GM12878 (cell line): ENCODE measurements around the gene NOS2. TPM values are rescaled to one million over a fixed set of nuclear protein-coding genes. Genes with fewer than 3 reads are reported as not detected.

Source experiments
- ATAC-seq: fragments of 200-7000 bp; cut with Tn5 transposase; 3 replicates; pipeline ENCODE4 v1.9.1; 2020; ENCODE audit warnings: mild to moderate bottlenecking, moderate library complexity
- BruUV-seq: library from RNA; stranded (reverse); fragments of 400-500 nt; replicated peaks from 2 replicates; lab custom pipeline; 2021; lab: Mats Ljungman, UMichigan
- CTCF ChIA-PET: fragments of 300-600 bp; sonication (Branson Sonifier 250); formaldehyde crosslinking; extraction: SDS; loops from one replicate; lab custom pipeline; 2021; ENCODE audit warnings: inconsistent platforms; lab: Yijun Ruan, JAX
- POLR2A ChIA-PET: fragments of 350-600 bp; formaldehyde crosslinking; extraction: SDS; loops from one replicate; lab custom pipeline; 2021; ENCODE audit warnings: inconsistent platforms; lab: Charles Lee
- RAD21 ChIA-PET: fragments of 300-600 bp; sonication (Branson Sonifier 250); formaldehyde crosslinking; loops from one replicate; lab custom pipeline; 2023; ENCODE audit warnings: antibody characterized with exemption; ENCODE audit not compliant: unreplicated experiment; lab: Charles Lee
- SMC1A ChIA-PET: fragments of 300-600 bp; sonication (Branson Sonifier 250); formaldehyde crosslinking; loops from one replicate; lab custom pipeline; 2023; ENCODE audit not compliant: unreplicated experiment, uncharacterized antibody; lab: Charles Lee
- DNase-seq: peaks from one replicate; pipeline ENCODE4 v3.0.0-alpha.2; 2011; ENCODE audit warnings: low read depth, low spot score
- FAIRE-seq: peaks from 3 replicates; lab custom pipeline; 2011; peaks lifted over from hg19 to GRCh38; lab: Jason Lieb, UNC
- H2AFZ ChIP-seq: 2 replicates; pipeline ENCODE4 v1.6.0; 2011; ENCODE audit warnings: low read depth, low read length, control low read depth; ENCODE audit not compliant: control insufficient read depth
- H3K27ac ChIP-seq: 2 replicates; pipeline ENCODE4 v1.5.1; 2011; ENCODE audit warnings: control low read depth; ENCODE audit not compliant: control insufficient read depth, insufficient read depth
- H3K27me3 ChIP-seq, 2 experiments: replicated peaks in 1 of 2; 2 replicates each; pipeline versions ENCODE4 v1.6.0 to v1.6.1; 2011; ENCODE audit warnings: low read length in 1 of 2; ENCODE audit not compliant: control insufficient read depth in 2 of 2, insufficient read depth in 2 of 2
- H3K36me3 ChIP-seq, 2 experiments: 2 replicates each; pipeline ENCODE4 v1.5.1; 2011; ENCODE audit warnings: low read length in 1 of 2; ENCODE audit not compliant: control insufficient read depth in 2 of 2, insufficient read depth in 2 of 2
- H3K4me1 ChIP-seq: 2 replicates; pipeline ENCODE4 v1.6.1; 2011; ENCODE audit warnings: mild to moderate bottlenecking, low read length, moderate library complexity, mixed read lengths; ENCODE audit not compliant: control insufficient read depth, insufficient read depth
- H3K4me2 ChIP-seq: 2 replicates; pipeline ENCODE4 v1.6.0; 2011; ENCODE audit warnings: control low read depth; ENCODE audit not compliant: control insufficient read depth, insufficient read depth
- H3K4me3 ChIP-seq: fragments of 200-600 bp; sonication (generic); 2 replicates; pipeline ENCODE4 v1.5.1; 2016
- H3K79me2 ChIP-seq: 2 replicates; pipeline ENCODE4 v1.6.0; 2011; ENCODE audit warnings: low read length; ENCODE audit not compliant: control insufficient read depth, insufficient read depth
- H3K9ac ChIP-seq: 2 replicates; pipeline ENCODE4 v1.8.0; 2011; ENCODE audit warnings: low read length, control low read depth, mixed read lengths; ENCODE audit not compliant: control insufficient read depth, insufficient read depth
- H3K9me3 ChIP-seq: replicated peaks from 3 replicates; pipeline ENCODE4 v1.5.1; 2011; ENCODE audit warnings: mild to moderate bottlenecking, low read length; ENCODE audit not compliant: control insufficient read depth, insufficient read depth
- H4K20me1 ChIP-seq: 2 replicates; pipeline ENCODE4 v1.6.0; 2011; ENCODE audit not compliant: control insufficient read depth, insufficient read depth
- BCLAF1 ChIP-seq: fragments of 450-650 bp; IDR thresholded peaks from 2 replicates; pipeline ENCODE4 v1.6.1; 2017; ENCODE audit warnings: antibody characterized with exemption, mild to moderate bottlenecking, moderate library complexity
- ESRRA ChIP-seq: IDR thresholded peaks from 2 replicates; pipeline ENCODE4 v1.6.1; 2012; ENCODE audit warnings: mild to moderate bottlenecking, low read length, improper control_type of control experiment
- IRF5 ChIP-seq: fragments of 450-650 bp; IDR thresholded peaks from 2 replicates; pipeline ENCODE4 v1.6.1; 2017; ENCODE audit warnings: borderline replicate concordance
- KLF5 ChIP-seq: fragments of 450-650 bp; IDR thresholded peaks from 2 replicates; pipeline ENCODE4 v1.6.1; 2014; ENCODE audit warnings: mild to moderate bottlenecking; ENCODE audit not compliant: partially characterized antibody
- MYB ChIP-seq: fragments of 150-350 bp; IDR thresholded peaks from 2 replicates; pipeline ENCODE4 v1.6.1; 2014; ENCODE audit warnings: mild to moderate bottlenecking, low read depth, low read length, borderline replicate concordance
- NR2C2 ChIP-seq: IDR thresholded peaks from 2 replicates; pipeline ENCODE4 v1.6.1; 2011; ENCODE audit warnings: borderline replicate concordance, low read depth; ENCODE audit not compliant: control insufficient read depth, insufficient read length
- PAX5 ChIP-seq: IDR thresholded peaks from 2 replicates; pipeline ENCODE4 v1.6.1; 2011; ENCODE audit warnings: low read depth, low read length, borderline replicate concordance
- REST ChIP-seq: IDR thresholded peaks from 2 replicates; pipeline ENCODE4 v1.6.1; 2012; ENCODE audit warnings: mild to moderate bottlenecking, low read depth, low read length
- ZBTB40 ChIP-seq: fragments of 450-650 bp; IDR thresholded peaks from 2 replicates; pipeline ENCODE4 v1.6.1; 2016; ENCODE audit warnings: mild to moderate bottlenecking, moderate library complexity, borderline replicate concordance
- ZNF384 ChIP-seq: IDR thresholded peaks from 2 replicates; pipeline ENCODE4 v1.6.1; 2012; ENCODE audit warnings: low read depth, mild to moderate bottlenecking, low read length, improper control_type of control experiment, borderline replicate concordance
- WGBS: methylation state at CpG from one replicate; pipeline ENCODE4 v1.1.6; 2016; ENCODE audit warnings: low lambda C conversion rate; ENCODE audit not compliant: insufficient replicate concordance, insufficient coverage; ENCODE audit errors: missing lambda C conversion rate; 5-methylcytosine and 5-hydroxymethylcytosine counted together
- in situ Hi-C: fragments of 300-500 bp; cut with MboI; formaldehyde crosslinking; loops from 9 replicates; pipeline ENCODE4 v1.14.3; 2018; ENCODE audit warnings: mixed read lengths
- intact Hi-C: fragments of 100-400 bp; cut with micrococcal nuclease; formaldehyde crosslinking; loops from one replicate; pipeline ENCODE4 v1.14.2; 2022; ENCODE audit not compliant: unreplicated experiment
- polyA plus RNA-seq, 11 experiments: library from polyadenylated mRNA; depleted of rRNA in 4 of 11; unstranded in 6 of 11; stranded (reverse) in 5 of 11; fragments of >200 nt; fragmentation: Nextera tagmentation in 4 of 11; fragmentation: Illumina TruSeq in 1 of 11; extraction: Ambion mirVana in 4 of 11; extraction: Trizol in 1 of 11; gene quantifications; 1 replicate in 1 of 11; 2 replicates in 10 of 11; pipeline versions ENCODE4 v1.2.1 to v1.2.3, GENCODE V29; 2011 to 2016; ENCODE audit warnings: inconsistent platforms in 2 of 11, missing spikeins in 2 of 11, low read depth in 1 of 11
- total RNA-seq, 4 experiments: library from RNA; depleted of rRNA in 3 of 4; stranded (reverse); fragments of >200 nt in 3 of 4; fragmentation: Illumina TruSeq in 1 of 4; extraction: Trizol in 1 of 4; gene quantifications; 2 replicates each; pipeline versions ENCODE4 v1.2.1 to v1.2.3, GENCODE V29; 2013 to 2021

Gene NOS2
- total and polyA plus RNA-seq, 10 of the 15 experiments (the other 5 are each of a cell fraction or from before 2014, with no cell fraction given) = 0.01 to 0.05 (median 0.01) TPM; not detected in 7

GRCh38 chr17:27834571-27834970 is 34.2 kb upstream of the NOS2 start:
- H3K27ac ChIP-seq = no peak overlapping the region
- no peaks in the 10 kb centered on the region; the same call in 1 of the 2 replicates for H3K4me1 ChIP-seq
- no peaks in the 10 kb centered on the region for H3K27me3 ChIP-seq
- ChIA-PET RAD21 (no interaction called here), POLR2A (no interaction called here), CTCF (interaction anchor here (1.0 to 1.5 kb wide), 5 partner anchors 25 to 180 kb away, joined by 3 to 4 read pairs (median 3); no protein-coding TSS in a partner anchor), SMC1A (interaction anchor here (1.0 to 1.5 kb wide), 2 partner anchors 19 to 29 kb away, joined by 3 read pairs; no protein-coding TSS in a partner anchor)
- DNase-seq (no peak), ATAC-seq (no peak), FAIRE-seq (no peak)
- in situ Hi-C loops (no loop called here), intact Hi-C loops (no loop called here)
- no peak overlapping the region for H3K4me2 ChIP-seq
- H3K9me3 ChIP-seq = no peaks in the 10 kb centered on the region; the same call in 2 of the 3 replicates
- no peak overlapping the region for H2AFZ ChIP-seq
- no TSS peak for BruUV-seq
- no peaks in the 10 kb centered on the region for H4K20me1 ChIP-seq
- H3K4me3 ChIP-seq = no peak overlapping the region
- H3K36me3 ChIP-seq = no peaks in the 10 kb centered on the region
- H3K9ac ChIP-seq = no peak overlapping the region
- H3K79me2 ChIP-seq = no peaks in the 10 kb centered on the region
- WGBS = 67% methylated on average over 3 of the region's 3 CpGs
- no peak for TF ChIP-seq MYB
- no peak for TF ChIP-seq ZNF384
- no peak for TF ChIP-seq BCLAF1
- TF ChIP-seq REST = no peak
- TF ChIP-seq ZBTB40 = no peak
- TF ChIP-seq IRF5 = no peak
- no peak for TF ChIP-seq KLF5
- TF ChIP-seq PAX5 = no peak
- TF ChIP-seq ESRRA = no peak
- TF ChIP-seq NR2C2 = no peak
